ENCODE data around the gene DENND4A.

GRCh38 chr15:65682404-65682911, 109.6 kb downstream of the DENND4A start:
- TF ChIP-seq, protein P1, sequence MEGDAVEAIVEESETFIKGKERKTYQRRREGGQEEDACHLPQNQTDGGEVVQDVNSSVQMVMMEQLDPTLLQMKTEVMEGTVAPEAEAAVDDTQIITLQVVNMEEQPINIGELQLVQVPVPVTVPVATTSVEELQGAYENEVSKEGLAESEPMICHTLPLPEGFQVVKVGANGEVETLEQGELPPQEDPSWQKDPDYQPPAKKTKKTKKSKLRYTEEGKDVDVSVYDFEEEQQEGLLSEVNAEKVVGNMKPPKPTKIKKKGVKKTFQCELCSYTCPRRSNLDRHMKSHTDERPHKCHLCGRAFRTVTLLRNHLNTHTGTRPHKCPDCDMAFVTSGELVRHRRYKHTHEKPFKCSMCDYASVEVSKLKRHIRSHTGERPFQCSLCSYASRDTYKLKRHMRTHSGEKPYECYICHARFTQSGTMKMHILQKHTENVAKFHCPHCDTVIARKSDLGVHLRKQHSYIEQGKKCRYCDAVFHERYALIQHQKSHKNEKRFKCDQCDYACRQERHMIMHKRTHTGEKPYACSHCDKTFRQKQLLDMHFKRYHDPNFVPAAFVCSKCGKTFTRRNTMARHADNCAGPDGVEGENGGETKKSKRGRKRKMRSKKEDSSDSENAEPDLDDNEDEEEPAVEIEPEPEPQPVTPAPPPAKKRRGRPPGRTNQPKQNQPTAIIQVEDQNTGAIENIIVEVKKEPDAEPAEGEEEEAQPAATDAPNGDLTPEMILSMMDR (IDR thresholded peaks at IDR 0.05; ENCODE audit: borderline replicate concordance, extremely low read depth, low read length, poor library complexity, severe bottlenecking), result no peak
- TF ChIP-seq EZH2 (IDR thresholded peaks at IDR 0.05; ENCODE audit: borderline replicate concordance, low read depth, low read length, severe bottlenecking), result no peak
